Measurements from ENCODE around the gene CMIP. TPM values are rescaled to one million over a fixed set of nuclear protein-coding genes. Genes with fewer than 3 reads are reported as not detected.

Gene CMIP
- polyA plus RNA-seq, 3 donors = 0.85 to 61.9 (median 0.93) TPM

GRCh38 chr16:81697616-81698309, 253.2 kb downstream of the CMIP start:
- Histone ChIP-seq H3K4me1 (ENCODE audit: control insufficient read depth in 1 of 2, insufficient read depth in 2 of 2, low read length in 2 of 2) (no peaks in the 10 kb centered on the region), H3K36me3 (replicated peaks in 1 of 2; ENCODE audit: control insufficient read depth in 1 of 2, insufficient read depth in 2 of 2, low read length in 2 of 2) (peaks cover 100% of the 10 kb centered on the region in 2 donors), H3K27me3 (ENCODE audit: control insufficient read depth in 2 of 2, insufficient read depth in 2 of 2, low read length in 2 of 2) (no peaks in the 10 kb centered on the region), H3K4me3 (replicated peaks in 1 of 3; ENCODE audit: low read depth in 2 of 3, low read length in 3 of 3) (no peak overlapping the region), H3K27ac (ENCODE audit: low read depth in 1 of 2, low read length in 2 of 2) (no peak overlapping the region), H3K9ac (ENCODE audit: insufficient read depth, low read length, poor library complexity, severe bottlenecking) (no peak overlapping the region), H2AFZ (ENCODE audit: insufficient read depth, low read depth, low read length, poor library complexity, severe bottlenecking) (no peak overlapping the region), H3K9me3 (replicated peaks in 1 of 2; ENCODE audit: control insufficient read depth in 1 of 2, insufficient read depth in 1 of 2, low read length in 2 of 2) (no peaks in the 10 kb centered on the region), H3K79me2 (ENCODE audit: insufficient read depth, low read length) (no peaks in the 10 kb centered on the region), H4K20me1 (ENCODE audit: insufficient read depth, low read length) (peaks cover 68% of the 10 kb centered on the region), H3K4me2 (replicated peaks; ENCODE audit: extremely low read depth, low read length, poor library complexity, severe bottlenecking) (no peak overlapping the region)
- peaks cover 92 to 100% of the 10 kb centered on the region in 2 donors for H3K36me3 Mint-ChIP-seq
- intact Hi-C loops (cut with micrococcal nuclease) = no loop called here
- H3K9me3 Mint-ChIP-seq = no peaks in the 10 kb centered on the region
- TF ChIP-seq CTCF (IDR thresholded peaks at IDR 0.05) = no peak
- no peak overlapping the region for H3K4me3 Mint-ChIP-seq
- H3K27ac Mint-ChIP-seq = peak overlapping the region in 2 of 7 donors; percentile 33 to 41
- no peaks in the 10 kb centered on the region for H3K4me1 Mint-ChIP-seq
- 99% methylated on average over 25 of the region's 36 CpGs for WGBS (ENCODE audit: insufficient coverage)
- no peaks in the 10 kb centered on the region for H3K27me3 Mint-ChIP-seq (ENCODE audit: low read depth in 3 of 3)
- DNase-seq = no peak

DNA sequence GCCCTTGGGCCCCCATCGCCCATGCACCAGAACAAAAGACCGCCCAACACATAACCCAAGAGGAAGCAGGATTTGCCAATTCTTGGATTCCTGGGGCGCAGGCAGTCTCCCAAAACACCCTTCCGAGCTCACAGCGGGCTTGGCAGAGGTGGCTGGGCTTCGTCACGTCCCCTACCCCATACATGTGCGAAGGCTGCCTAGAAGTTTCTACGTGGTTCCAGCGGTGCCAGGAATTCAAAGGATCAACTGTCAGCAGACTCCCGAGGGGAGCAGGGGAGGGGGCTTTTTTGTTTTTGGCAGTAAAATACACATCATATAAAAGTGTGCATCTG, 253.7 kb downstream of the CMIP start:
- intact Hi-C loops (cut with micrococcal nuclease) = no loop called here
- no peak overlapping the region for H3K4me3 Mint-ChIP-seq
- no peaks in the 10 kb centered on the region for H3K9me3 ChIP-seq (replicated peaks in 1 of 2; ENCODE audit: control insufficient read depth in 1 of 2, insufficient read depth in 1 of 2, low read length in 2 of 2)

More for the DNA sequence above, 253.7 kb downstream of the CMIP start:
- Histone ChIP-seq H3K4me3 (replicated peaks in 1 of 3; ENCODE audit: low read depth in 2 of 3, low read length in 3 of 3) (no peak overlapping the region), H3K27me3 (ENCODE audit: control insufficient read depth in 2 of 2, insufficient read depth in 2 of 2, low read length in 2 of 2) (no peaks in the 10 kb centered on the region), H3K9ac (ENCODE audit: insufficient read depth, low read length, poor library complexity, severe bottlenecking) (no peak overlapping the region), H3K4me1 (ENCODE audit: control insufficient read depth in 1 of 2, insufficient read depth in 2 of 2, low read length in 2 of 2) (no peaks in the 10 kb centered on the region), H4K20me1 (ENCODE audit: insufficient read depth, low read length) (peaks cover 67% of the 10 kb centered on the region), H3K27ac (ENCODE audit: low read depth in 1 of 2, low read length in 2 of 2) (no peak overlapping the region), H3K79me2 (ENCODE audit: insufficient read depth, low read length) (no peaks in the 10 kb centered on the region), H2AFZ (ENCODE audit: insufficient read depth, low read depth, low read length, poor library complexity, severe bottlenecking) (no peak overlapping the region), H3K36me3 (replicated peaks in 1 of 2; ENCODE audit: control insufficient read depth in 1 of 2, insufficient read depth in 2 of 2, low read length in 2 of 2) (peaks cover 100% of the 10 kb centered on the region in 2 donors), H3K4me2 (replicated peaks; ENCODE audit: extremely low read depth, low read length, poor library complexity, severe bottlenecking) (no peak overlapping the region)
- Mint-ChIP-seq H3K9me3 (peaks cover 0 to 3% (median 0%) of the 10 kb centered on the region in 7 donors), H3K4me1 (no peaks in the 10 kb centered on the region), H3K36me3 (peaks cover 92 to 100% of the 10 kb centered on the region in 2 donors), H3K27ac (peak overlapping the region in 3 of 7 donors; percentile 7 to 49 (median 33)), H3K27me3 (ENCODE audit: low read depth in 3 of 3) (no peaks in the 10 kb centered on the region)
- no peak for DNase-seq
- no peak for TF ChIP-seq CTCF (IDR thresholded peaks at IDR 0.05)
- WGBS (ENCODE audit: insufficient coverage) = 100% methylated on average over 3 of the region's 11 CpGs

Measured in CD14-positive monocyte (primary cell).